Activated CD8-positive, alpha-beta T cell treated with anti-CD3 and anti-CD28 coated beads for 36 hours (primary cell): ENCODE measurements around the gene LNX1. TPM values are rescaled to one million over a fixed set of nuclear protein-coding genes. Genes with fewer than 3 reads are reported as not detected.

Experiments
- ATAC-seq: fragments of 200-7000 bp; cut with Tn5 transposase; one replicate; pipeline ENCODE4 v1.10.0; 2021; ENCODE audit warnings: mild to moderate bottlenecking, moderate library complexity
- CTCF ChIA-PET: fragments of 350-600 bp; sonication (Branson Sonifier 250); formaldehyde crosslinking; loops from one replicate; lab custom pipeline; 2021; ENCODE audit warnings: antibody characterized with exemption; lab: Charles Lee
- POLR2A ChIA-PET: fragments of 350-600 bp; sonication (Branson Sonifier 250); formaldehyde crosslinking; loops from one replicate; lab custom pipeline; 2021; ENCODE audit warnings: antibody characterized with exemption; lab: Charles Lee
- DNase-seq: peaks from one replicate; pipeline ENCODE4 v3.0.0-alpha.2; 2020
- H3K27ac Mint-ChIP-seq: one replicate; pipeline ENCODE4 v1.8.0; 2021; ENCODE audit warnings: mild to moderate bottlenecking, mixed read lengths
- H3K27me3 Mint-ChIP-seq: one replicate; pipeline ENCODE4 v1.8.0; 2021; ENCODE audit warnings: mixed read lengths
- H3K36me3 Mint-ChIP-seq: one replicate; pipeline ENCODE4 v1.8.0; 2021; ENCODE audit warnings: low read depth, mixed read lengths
- H3K4me1 Mint-ChIP-seq: one replicate; pipeline ENCODE4 v1.8.0; 2021; ENCODE audit warnings: low read depth, mixed read lengths
- H3K4me3 Mint-ChIP-seq: one replicate; pipeline ENCODE4 v1.8.0; 2021; ENCODE audit warnings: mild to moderate bottlenecking, moderate library complexity, mixed read lengths
- H3K9me3 Mint-ChIP-seq: one replicate; pipeline ENCODE4 v1.8.0; 2021; ENCODE audit warnings: mixed read lengths
- intact Hi-C: fragments of 100-400 bp; cut with micrococcal nuclease; formaldehyde crosslinking; loops from one replicate; pipeline ENCODE4 v1.10.0; 2022
- total RNA-seq, 2 experiments: library from RNA; stranded (reverse); gene quantifications; one replicate each; pipeline ENCODE4 v1.2.3, GENCODE V29; 2021
- TF ChIP-seq, protein P1 (sequence below): fragments of 200-600 bp; IDR thresholded peaks from one replicate; pipeline ENCODE4 v1.8.0; 2022; ENCODE audit warnings: antibody characterized with exemption, mild to moderate bottlenecking

LNX1 gene
- total RNA-seq, result not detected

- ATAC-seq (no peak), DNase-seq (peak; percentile 5)
- Mint-ChIP-seq H3K4me1 (peaks cover 8% of the 10 kb centered on the region), H3K9me3 (no peaks in the 10 kb centered on the region), H3K27ac (no peak within 1 kb of the TSS), H3K36me3 (no peaks in the 10 kb centered on the region), H3K4me3 (peak within 1 kb of the TSS; percentile 21), H3K27me3 (peaks cover 33% of the 10 kb centered on the region)
- POLR2A ChIA-PET, result no interaction called here
- TF ChIP-seq, protein P1, sequence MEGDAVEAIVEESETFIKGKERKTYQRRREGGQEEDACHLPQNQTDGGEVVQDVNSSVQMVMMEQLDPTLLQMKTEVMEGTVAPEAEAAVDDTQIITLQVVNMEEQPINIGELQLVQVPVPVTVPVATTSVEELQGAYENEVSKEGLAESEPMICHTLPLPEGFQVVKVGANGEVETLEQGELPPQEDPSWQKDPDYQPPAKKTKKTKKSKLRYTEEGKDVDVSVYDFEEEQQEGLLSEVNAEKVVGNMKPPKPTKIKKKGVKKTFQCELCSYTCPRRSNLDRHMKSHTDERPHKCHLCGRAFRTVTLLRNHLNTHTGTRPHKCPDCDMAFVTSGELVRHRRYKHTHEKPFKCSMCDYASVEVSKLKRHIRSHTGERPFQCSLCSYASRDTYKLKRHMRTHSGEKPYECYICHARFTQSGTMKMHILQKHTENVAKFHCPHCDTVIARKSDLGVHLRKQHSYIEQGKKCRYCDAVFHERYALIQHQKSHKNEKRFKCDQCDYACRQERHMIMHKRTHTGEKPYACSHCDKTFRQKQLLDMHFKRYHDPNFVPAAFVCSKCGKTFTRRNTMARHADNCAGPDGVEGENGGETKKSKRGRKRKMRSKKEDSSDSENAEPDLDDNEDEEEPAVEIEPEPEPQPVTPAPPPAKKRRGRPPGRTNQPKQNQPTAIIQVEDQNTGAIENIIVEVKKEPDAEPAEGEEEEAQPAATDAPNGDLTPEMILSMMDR, result no peak
- intact Hi-C loops, result no loop called here
- CTCF ChIA-PET, result no interaction called here
These were observed at the start of gene LNX1 for GRCh38 chr4:53591372-53591892. LNX1 (minus strand) TSS chr4:53591486; CDS start chr4:53574002, 17,484 bp downstream.

DNA sequence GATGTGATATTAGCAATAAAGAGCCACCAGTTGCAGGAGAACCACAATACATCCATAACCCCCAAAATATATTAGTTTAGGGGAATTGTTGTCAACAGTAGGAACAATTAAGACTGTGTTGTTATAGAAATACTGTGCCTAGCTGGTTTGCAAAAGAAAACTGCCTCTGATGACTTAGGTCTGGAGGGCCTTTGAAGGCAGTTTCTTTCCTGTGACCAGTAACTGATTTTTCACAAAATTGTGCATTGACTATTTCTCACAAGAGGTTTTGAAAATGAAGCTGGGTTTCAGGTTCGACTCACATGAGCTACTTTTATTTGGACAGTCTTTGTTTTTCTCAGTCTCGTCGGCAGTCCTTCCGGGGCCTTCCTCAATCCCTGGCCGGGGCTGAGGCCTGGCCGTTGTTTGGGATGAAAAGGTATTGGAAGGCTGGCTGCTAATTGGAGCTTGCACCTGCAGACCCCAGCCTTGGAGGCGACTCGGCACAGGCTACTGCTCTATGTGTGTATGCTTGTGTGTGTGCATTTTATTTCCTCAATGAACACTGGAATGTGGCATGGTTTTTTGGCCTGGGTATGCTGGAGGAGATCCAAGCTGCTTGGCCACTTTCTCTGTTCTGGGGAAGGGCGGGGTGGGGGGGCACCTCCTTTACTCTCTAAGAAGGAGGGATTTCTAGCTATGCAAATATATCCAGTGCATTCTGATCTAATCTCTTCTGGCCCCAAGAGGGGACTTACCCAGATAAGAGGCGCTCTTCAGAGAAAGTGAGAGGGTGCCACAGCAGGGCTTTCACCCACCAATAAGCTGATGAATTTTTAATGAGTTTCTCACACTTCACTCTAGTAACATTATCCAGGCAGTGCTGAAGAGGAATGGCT, 49.5 kb upstream of the LNX1 start:
- Mint-ChIP-seq H3K27me3 (peaks cover 19% of the 10 kb centered on the region), H3K36me3 (no peaks in the 10 kb centered on the region), H3K4me3 (no peak overlapping the region), H3K27ac (no peak overlapping the region), H3K4me1 (no peaks in the 10 kb centered on the region), H3K9me3 (no peaks in the 10 kb centered on the region)
- CTCF ChIA-PET, result no interaction called here
- intact Hi-C loops, result no loop called here
- no peak for ATAC-seq
- TF ChIP-seq, protein P1, result no peak
- no peak for DNase-seq
- POLR2A ChIA-PET, result no interaction called here

DNA sequence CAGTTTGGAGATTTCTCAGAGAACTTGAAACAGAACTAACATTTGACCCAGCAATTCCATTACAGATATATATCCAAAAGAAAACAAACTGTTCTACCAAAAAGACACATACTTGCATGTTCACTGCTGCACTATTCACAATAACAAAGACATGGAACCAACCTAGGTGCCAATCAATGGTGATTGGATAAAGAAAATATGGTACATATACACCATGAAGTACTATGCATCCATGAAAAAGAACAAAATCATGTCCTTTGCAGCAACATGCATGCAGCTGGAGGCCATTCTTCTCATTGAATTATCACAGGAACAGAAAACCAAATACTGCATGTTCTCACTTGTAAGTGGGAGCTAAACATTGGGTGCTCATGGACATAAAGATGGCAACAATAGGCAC, 47.6 kb upstream of the LNX1 start:
- CTCF ChIA-PET, result no interaction called here
- H3K27ac Mint-ChIP-seq, result no peak overlapping the region
- intact Hi-C loops, result loop anchor here (10.0 kb wide), 1 partner anchor 84 kb away; no protein-coding TSS in a partner anchor

GRCh38 chr4:53637348-53637747, 46.1 kb upstream of the LNX1 start:
- no peaks in the 10 kb centered on the region for H3K9me3 Mint-ChIP-seq
- no peak overlapping the region for H3K4me3 Mint-ChIP-seq
- ATAC-seq (no peak), DNase-seq (no peak)
- H3K27me3 Mint-ChIP-seq, result peaks cover 25% of the 10 kb centered on the region
- TF ChIP-seq, protein P1, result no peak
- ChIA-PET POLR2A (no interaction called here), CTCF (no interaction called here)
- H3K4me1 Mint-ChIP-seq, result no peaks in the 10 kb centered on the region
- H3K27ac Mint-ChIP-seq, result no peak overlapping the region
- H3K36me3 Mint-ChIP-seq, result no peaks in the 10 kb centered on the region
- intact Hi-C loops, result loop anchor here (10.0 kb wide), 1 partner anchor 83 kb away; no protein-coding TSS in a partner anchor

More for the DNA sequence above, 47.6 kb upstream of the LNX1 start:
- Mint-ChIP-seq H3K9me3 (no peaks in the 10 kb centered on the region), H3K36me3 (no peaks in the 10 kb centered on the region), H3K27me3 (peaks cover 19% of the 10 kb centered on the region), H3K4me1 (no peaks in the 10 kb centered on the region), H3K4me3 (no peak overlapping the region)
- DNase-seq (no peak), ATAC-seq (no peak)
- TF ChIP-seq, protein P1, result no peak
- POLR2A ChIA-PET, result no interaction called here
